HG03457 (cell line): ENCODE data around the gene SMYD3.

Experiments
- ATAC-seq: cut with Tn5 transposase; IDR thresholded peaks from one replicate; pipeline ENCODE4 v1.9.1; 2021; ENCODE audit warnings: moderate number of reproducible peaks; ENCODE audit not compliant: unreplicated experiment

The SMYD3 gene

GRCh38 chr1:245710961-245711903 is 795.8 kb downstream of the SMYD3 start:
- ATAC-seq: no peak

GRCh38 chr1:245707941-245708340 is 799.1 kb downstream of the SMYD3 start:
- no peak for ATAC-seq

GRCh38 chr1:245704765-245705164 is 802.3 kb downstream of the SMYD3 start:
- no peak for ATAC-seq

GRCh38 chr1:245704341-245704740 is 802.7 kb downstream of the SMYD3 start:
- no peak for ATAC-seq

- ATAC-seq: no peak
Measured at GRCh38 chr1:245702346-245702745, 804.7 kb downstream of the SMYD3 start.

GRCh38 chr1:245701631-245702030 is 805.4 kb downstream of the SMYD3 start:
- no peak for ATAC-seq

- ATAC-seq: no peak
Measured at GRCh38 chr1:245700631-245701030, 806.4 kb downstream of the SMYD3 start.
